H1 (cell line): ENCODE data around the gene CADPS. TPM values are rescaled to one million over a fixed set of nuclear protein-coding genes. Genes with fewer than 3 reads are reported as not detected.

Source experiments
- CTBP2 ChIP-seq: IDR thresholded peaks from 2 replicates; pipeline ENCODE4 v1.7.0; 2011; ENCODE audit warnings: borderline replicate concordance, mild to moderate bottlenecking, moderate library complexity, mixed read lengths, low read length; ENCODE audit not compliant: insufficient read depth, insufficient read length
- E2F6 ChIP-seq: IDR thresholded peaks from 2 replicates; pipeline ENCODE4 v1.6.1; 2012; ENCODE audit warnings: inconsistent platforms
- EP300 ChIP-seq, 2 experiments: IDR thresholded peaks; 1 replicate in 1 of 2; 2 replicates in 1 of 2; pipeline ENCODE4 v1.6.1; 2011 to 2012; ENCODE audit warnings: low read depth in 2 of 2, low read length in 2 of 2, mild to moderate bottlenecking in 2 of 2, borderline replicate concordance in 1 of 2, inconsistent platforms in 1 of 2, moderate library complexity in 1 of 2
- KDM5A ChIP-seq: fragments of 200-600 bp; IDR thresholded peaks from 2 replicates; pipeline ENCODE4 v1.7.1; 2012; ENCODE audit warnings: mild to moderate bottlenecking, low read length, inconsistent platforms, mixed read lengths
- PHF8 ChIP-seq: fragments of 200-600 bp; sonication (generic); conservative IDR thresholded peaks from 2 replicates; pipeline ENCODE4 v1.7.1; 2012; ENCODE audit warnings: low read depth, mild to moderate bottlenecking, inconsistent platforms, low read length, moderate library complexity
- RNF2 ChIP-seq: fragments of 200-900, 300-1000 bp; sonication (generic); IDR thresholded peaks from 2 replicates; pipeline ENCODE4 v1.7.1; 2016; ENCODE audit warnings: borderline replicate concordance, low read depth, mild to moderate bottlenecking, antibody characterized with exemption, low read length; ENCODE audit not compliant: poor library complexity, severe bottlenecking; ENCODE audit errors: missing control alignments
- SP1 ChIP-seq: IDR thresholded peaks from 2 replicates; pipeline ENCODE4 v1.6.1; 2011; ENCODE audit warnings: low read depth, low read length
- SRF ChIP-seq: IDR thresholded peaks from 2 replicates; pipeline ENCODE4 v1.6.1; 2011; ENCODE audit warnings: mild to moderate bottlenecking, low read depth, low read length, moderate library complexity
- TBP ChIP-seq: IDR thresholded peaks from 2 replicates; pipeline ENCODE4 v1.6.1; 2011; ENCODE audit warnings: low read depth, low read length, improper control_type of control experiment
- polyA plus RNA-seq, 7 experiments: library from polyadenylated mRNA; depleted of rRNA in 3 of 7; stranded (reverse) in 5 of 7; unstranded in 2 of 7; fragments of >200 nt in 5 of 7; fragments of 200-250 nt in 2 of 7; gene quantifications; 1 replicate in 5 of 7; 2 replicates in 1 of 7; 4 replicates in 1 of 7; pipeline versions ENCODE4 v1.2.1 to v1.2.3, GENCODE V29; 2011 to 2013; ENCODE audit warnings: missing spikeins in 2 of 7, mixed read lengths in 2 of 7
- total RNA-seq: library from RNA; stranded (reverse); fragmentation: NEBNext Ultra II Directional; extraction: Animal tissue kit (Norgen Biotek cat#: 25700); gene quantifications from 2 replicates; pipeline ENCODE4 v1.2.1, GENCODE V29; 2021
- TF ChIP-seq, protein P1 (sequence below): fragments of 300-600 bp; sonication (generic); IDR thresholded peaks from 2 replicates; pipeline ENCODE4 v1.7.1; 2012; ENCODE audit warnings: low read length, moderate library complexity, mild to moderate bottlenecking, inconsistent platforms; ENCODE audit not compliant: insufficient replicate concordance

The CADPS gene
- total and polyA plus RNA-seq, 2 of the 8 experiments (the other 6 are each of a cell fraction or from before 2014, with no cell fraction given), result 7.1 to 10.2 TPM

GRCh38 chr3:62647711-62648110, 227.5 kb downstream of the CADPS start (continued):
- TF ChIP-seq, protein P1, sequence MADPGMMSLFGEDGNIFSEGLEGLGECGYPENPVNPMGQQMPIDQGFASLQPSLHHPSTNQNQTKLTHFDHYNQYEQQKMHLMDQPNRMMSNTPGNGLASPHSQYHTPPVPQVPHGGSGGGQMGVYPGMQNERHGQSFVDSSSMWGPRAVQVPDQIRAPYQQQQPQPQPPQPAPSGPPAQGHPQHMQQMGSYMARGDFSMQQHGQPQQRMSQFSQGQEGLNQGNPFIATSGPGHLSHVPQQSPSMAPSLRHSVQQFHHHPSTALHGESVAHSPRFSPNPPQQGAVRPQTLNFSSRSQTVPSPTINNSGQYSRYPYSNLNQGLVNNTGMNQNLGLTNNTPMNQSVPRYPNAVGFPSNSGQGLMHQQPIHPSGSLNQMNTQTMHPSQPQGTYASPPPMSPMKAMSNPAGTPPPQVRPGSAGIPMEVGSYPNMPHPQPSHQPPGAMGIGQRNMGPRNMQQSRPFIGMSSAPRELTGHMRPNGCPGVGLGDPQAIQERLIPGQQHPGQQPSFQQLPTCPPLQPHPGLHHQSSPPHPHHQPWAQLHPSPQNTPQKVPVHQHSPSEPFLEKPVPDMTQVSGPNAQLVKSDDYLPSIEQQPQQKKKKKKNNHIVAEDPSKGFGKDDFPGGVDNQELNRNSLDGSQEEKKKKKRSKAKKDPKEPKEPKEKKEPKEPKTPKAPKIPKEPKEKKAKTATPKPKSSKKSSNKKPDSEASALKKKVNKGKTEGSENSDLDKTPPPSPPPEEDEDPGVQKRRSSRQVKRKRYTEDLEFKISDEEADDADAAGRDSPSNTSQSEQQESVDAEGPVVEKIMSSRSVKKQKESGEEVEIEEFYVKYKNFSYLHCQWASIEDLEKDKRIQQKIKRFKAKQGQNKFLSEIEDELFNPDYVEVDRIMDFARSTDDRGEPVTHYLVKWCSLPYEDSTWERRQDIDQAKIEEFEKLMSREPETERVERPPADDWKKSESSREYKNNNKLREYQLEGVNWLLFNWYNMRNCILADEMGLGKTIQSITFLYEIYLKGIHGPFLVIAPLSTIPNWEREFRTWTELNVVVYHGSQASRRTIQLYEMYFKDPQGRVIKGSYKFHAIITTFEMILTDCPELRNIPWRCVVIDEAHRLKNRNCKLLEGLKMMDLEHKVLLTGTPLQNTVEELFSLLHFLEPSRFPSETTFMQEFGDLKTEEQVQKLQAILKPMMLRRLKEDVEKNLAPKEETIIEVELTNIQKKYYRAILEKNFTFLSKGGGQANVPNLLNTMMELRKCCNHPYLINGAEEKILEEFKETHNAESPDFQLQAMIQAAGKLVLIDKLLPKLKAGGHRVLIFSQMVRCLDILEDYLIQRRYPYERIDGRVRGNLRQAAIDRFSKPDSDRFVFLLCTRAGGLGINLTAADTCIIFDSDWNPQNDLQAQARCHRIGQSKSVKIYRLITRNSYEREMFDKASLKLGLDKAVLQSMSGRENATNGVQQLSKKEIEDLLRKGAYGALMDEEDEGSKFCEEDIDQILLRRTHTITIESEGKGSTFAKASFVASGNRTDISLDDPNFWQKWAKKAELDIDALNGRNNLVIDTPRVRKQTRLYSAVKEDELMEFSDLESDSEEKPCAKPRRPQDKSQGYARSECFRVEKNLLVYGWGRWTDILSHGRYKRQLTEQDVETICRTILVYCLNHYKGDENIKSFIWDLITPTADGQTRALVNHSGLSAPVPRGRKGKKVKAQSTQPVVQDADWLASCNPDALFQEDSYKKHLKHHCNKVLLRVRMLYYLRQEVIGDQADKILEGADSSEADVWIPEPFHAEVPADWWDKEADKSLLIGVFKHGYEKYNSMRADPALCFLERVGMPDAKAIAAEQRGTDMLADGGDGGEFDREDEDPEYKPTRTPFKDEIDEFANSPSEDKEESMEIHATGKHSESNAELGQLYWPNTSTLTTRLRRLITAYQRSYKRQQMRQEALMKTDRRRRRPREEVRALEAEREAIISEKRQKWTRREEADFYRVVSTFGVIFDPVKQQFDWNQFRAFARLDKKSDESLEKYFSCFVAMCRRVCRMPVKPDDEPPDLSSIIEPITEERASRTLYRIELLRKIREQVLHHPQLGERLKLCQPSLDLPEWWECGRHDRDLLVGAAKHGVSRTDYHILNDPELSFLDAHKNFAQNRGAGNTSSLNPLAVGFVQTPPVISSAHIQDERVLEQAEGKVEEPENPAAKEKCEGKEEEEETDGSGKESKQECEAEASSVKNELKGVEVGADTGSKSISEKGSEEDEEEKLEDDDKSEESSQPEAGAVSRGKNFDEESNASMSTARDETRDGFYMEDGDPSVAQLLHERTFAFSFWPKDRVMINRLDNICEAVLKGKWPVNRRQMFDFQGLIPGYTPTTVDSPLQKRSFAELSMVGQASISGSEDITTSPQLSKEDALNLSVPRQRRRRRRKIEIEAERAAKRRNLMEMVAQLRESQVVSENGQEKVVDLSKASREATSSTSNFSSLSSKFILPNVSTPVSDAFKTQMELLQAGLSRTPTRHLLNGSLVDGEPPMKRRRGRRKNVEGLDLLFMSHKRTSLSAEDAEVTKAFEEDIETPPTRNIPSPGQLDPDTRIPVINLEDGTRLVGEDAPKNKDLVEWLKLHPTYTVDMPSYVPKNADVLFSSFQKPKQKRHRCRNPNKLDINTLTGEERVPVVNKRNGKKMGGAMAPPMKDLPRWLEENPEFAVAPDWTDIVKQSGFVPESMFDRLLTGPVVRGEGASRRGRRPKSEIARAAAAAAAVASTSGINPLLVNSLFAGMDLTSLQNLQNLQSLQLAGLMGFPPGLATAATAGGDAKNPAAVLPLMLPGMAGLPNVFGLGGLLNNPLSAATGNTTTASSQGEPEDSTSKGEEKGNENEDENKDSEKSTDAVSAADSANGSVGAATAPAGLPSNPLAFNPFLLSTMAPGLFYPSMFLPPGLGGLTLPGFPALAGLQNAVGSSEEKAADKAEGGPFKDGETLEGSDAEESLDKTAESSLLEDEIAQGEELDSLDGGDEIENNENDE, result no peak
- TF ChIP-seq E2F6, result no peak
- TF ChIP-seq CTBP2, result no peak
- no peak for TF ChIP-seq SRF
- TF ChIP-seq TBP, result no peak
- no peak for TF ChIP-seq EP300 (IDR thresholded peaks at IDR 0.05; ENCODE audit: borderline replicate concordance in 1 of 2, low read depth in 2 of 2, low read length in 2 of 2)
- TF ChIP-seq KDM5A, result no peak
- no peak for TF ChIP-seq RNF2
- TF ChIP-seq PHF8, result no peak
- no peak for TF ChIP-seq SP1
